HCT116 (cell line): ENCODE measurements around the gene FAM50A. TPM values are rescaled to one million over a fixed set of nuclear protein-coding genes. Genes with fewer than 3 reads are reported as not detected.

Experiments used
- ATAC-seq: fragments of 200-7000 bp; cut with Tn5 transposase; 2 replicates; pipeline ENCODE4 v1.9.1; 2020; ENCODE audit warnings: mild to moderate bottlenecking, moderate library complexity
- BruUV-seq: library from RNA; stranded (reverse); fragments of 400-500 nt; replicated peaks from 2 replicates; lab custom pipeline; 2021; lab: Mats Ljungman, UMichigan
- CTCF ChIA-PET: fragments of 300-600 bp; sonication (Branson Sonifier 250); formaldehyde crosslinking; loops from one replicate; lab custom pipeline; 2021; ENCODE audit warnings: antibody characterized with exemption; lab: Charles Lee
- POLR2A ChIA-PET: fragments of 300-600, 350-600 bp; sonication (Branson Sonifier 250); formaldehyde crosslinking; loops from one replicate; lab custom pipeline; 2021; ENCODE audit warnings: antibody characterized with exemption; lab: Charles Lee
- RAD21 ChIA-PET, 2 experiments: fragments of 300-600 bp; sonication (Branson Sonifier 250); formaldehyde crosslinking; loops; one replicate each; lab custom pipeline; 2023; ENCODE audit warnings: low total read pairs in 2 of 2; ENCODE audit not compliant: uncharacterized antibody in 2 of 2, unreplicated experiment in 2 of 2, low non-redundant PET in 1 of 2; lab: Charles Lee
- DNase-seq: peaks from one replicate; pipeline ENCODE4 v3.0.0-alpha.2; 2010; ENCODE audit warnings: low read depth, low spot score
- H2AFZ ChIP-seq: fragments of 200-600 bp; shearing (Covaris generic), sonication (generic); 2 replicates; pipeline ENCODE4 v1.6.1; 2017; ENCODE audit warnings: low read depth, mixed run types, mixed read lengths, antibody characterized with exemption, low read length; ENCODE audit not compliant: poor library complexity, severe bottlenecking
- H3K27ac ChIP-seq: 2 replicates; pipeline ENCODE4 v1.5.1; 2012; ENCODE audit warnings: low read depth, low read length
- H3K27me3 ChIP-seq: fragments of 200-600 bp; sonication (generic); 2 replicates; pipeline ENCODE4 v1.6.1; 2016; ENCODE audit warnings: mixed run types, low read length, mixed read lengths; ENCODE audit not compliant: insufficient read depth
- H3K36me3 ChIP-seq, 2 experiments: fragments of 200-500 bp in 1 of 2; fragments of 200-600 bp in 1 of 2; sonication (Bioruptor generic) in 1 of 2; sonication (generic) in 1 of 2; 2 replicates each; pipeline versions ENCODE4 v1.5.1 to v1.6.1; 2014 to 2016; ENCODE audit warnings: low read length in 2 of 2, inconsistent platforms in 1 of 2, mixed read lengths in 1 of 2, mixed run types in 1 of 2; ENCODE audit not compliant: insufficient read depth in 2 of 2, control insufficient read depth in 1 of 2
- H3K4me1 ChIP-seq, 2 experiments: fragments of 200-600 bp in 1 of 2; sonication (generic) in 1 of 2; 2 replicates each; pipeline versions ENCODE4 v1.5.1 to v1.6.1; 2012 to 2017; ENCODE audit warnings: low read length in 2 of 2, inconsistent platforms in 1 of 2, mild to moderate bottlenecking in 1 of 2, mixed read lengths in 1 of 2, mixed run types in 1 of 2, moderate library complexity in 1 of 2; ENCODE audit not compliant: insufficient read depth in 2 of 2, control insufficient read depth in 1 of 2
- H3K4me2 ChIP-seq: fragments of 200-600 bp; sonication (generic); 2 replicates; pipeline ENCODE4 v1.6.1; 2017; ENCODE audit warnings: mixed run types, low read length, mixed read lengths
- H3K4me3 ChIP-seq, 2 experiments: fragments of 200-600 bp in 1 of 2; sonication (generic) in 1 of 2; replicated peaks in 1 of 2; 2 replicates each; pipeline ENCODE4 v1.5.1; 2011 to 2016; ENCODE audit warnings: low read length in 2 of 2, control low read depth in 1 of 2, low read depth in 1 of 2, mild to moderate bottlenecking in 1 of 2, mixed read lengths in 1 of 2, mixed run types in 1 of 2
- H3K79me2 ChIP-seq: fragments of 200-600 bp; sonication (generic); 2 replicates; pipeline ENCODE4 v1.6.1; 2017; ENCODE audit warnings: mild to moderate bottlenecking, mixed run types, low read length, moderate library complexity, mixed read lengths; ENCODE audit not compliant: insufficient read depth
- H3K9ac ChIP-seq: fragments of 200-600 bp; sonication (generic); 2 replicates; pipeline ENCODE4 v1.6.1; 2016; ENCODE audit warnings: low read length, mixed read lengths
- H3K9me2 ChIP-seq: fragments of 200-600 bp; sonication (generic), shearing (Covaris generic); 2 replicates; pipeline ENCODE4 v1.6.1; 2017; ENCODE audit warnings: mixed run types, mild to moderate bottlenecking, moderate library complexity; ENCODE audit not compliant: insufficient read depth
- H3K9me3 ChIP-seq, 2 experiments: fragments of 200-500 bp in 1 of 2; fragments of 200-600 bp in 1 of 2; sonication (Bioruptor generic) in 1 of 2; sonication (generic) in 1 of 2; 2 replicates each; pipeline ENCODE4 v1.6.1; 2014 to 2017; ENCODE audit warnings: low read length in 2 of 2, mixed read lengths in 2 of 2, inconsistent platforms in 1 of 2, low read depth in 1 of 2, mild to moderate bottlenecking in 1 of 2, mixed run types in 1 of 2, moderate library complexity in 1 of 2; ENCODE audit not compliant: control insufficient read depth in 1 of 2, insufficient read depth in 1 of 2
- H4K20me1 ChIP-seq: fragments of 200-600 bp; sonication (generic), shearing (Covaris generic); 2 replicates; pipeline ENCODE4 v1.6.1; 2017; ENCODE audit warnings: mixed run types, mild to moderate bottlenecking, moderate library complexity; ENCODE audit not compliant: insufficient read depth
- CBX3 ChIP-seq: IDR thresholded peaks from 2 replicates; pipeline ENCODE4 v1.6.1; 2012; ENCODE audit warnings: low read depth
- CEBPB ChIP-seq: IDR thresholded peaks from 2 replicates; pipeline ENCODE4 v1.6.1; 2012; ENCODE audit warnings: low read depth
- EZH2 ChIP-seq: fragments of 200-600 bp; sonication (generic); IDR thresholded peaks from 2 replicates; pipeline ENCODE4 v1.6.1; 2017; ENCODE audit warnings: antibody characterized with exemption, mixed run types
- EZH2phosphoT487 ChIP-seq: fragments of 200-600 bp; IDR thresholded peaks from 2 replicates; pipeline ENCODE4 v1.6.1; 2018; ENCODE audit warnings: antibody characterized with exemption, borderline replicate concordance
- RAD21 ChIP-seq: IDR thresholded peaks from 2 replicates; pipeline ENCODE4 v1.6.1; 2012; ENCODE audit warnings: low read depth, mild to moderate bottlenecking
- SP1 ChIP-seq: IDR thresholded peaks from 2 replicates; pipeline ENCODE4 v1.6.1; 2012; ENCODE audit warnings: low read depth
- SRF ChIP-seq: IDR thresholded peaks from 2 replicates; pipeline ENCODE4 v1.6.1; 2012; ENCODE audit warnings: low read depth
- TCF7L2 ChIP-seq: IDR thresholded peaks from 2 replicates; pipeline ENCODE4 v1.7.0; 2011; ENCODE audit warnings: borderline replicate concordance, inconsistent platforms; ENCODE audit not compliant: insufficient read depth, insufficient read length; ENCODE audit errors: extremely low read depth
- YY1 ChIP-seq: IDR thresholded peaks from 2 replicates; pipeline ENCODE4 v1.6.1; 2011; ENCODE audit warnings: low read length, low read depth, moderate library complexity, mild to moderate bottlenecking; ENCODE audit not compliant: insufficient replicate concordance; ENCODE audit errors: extremely low read depth
- ZNF274 ChIP-seq: fragments of 200-500 bp; sonication (Bioruptor generic); IDR thresholded peaks from 2 replicates; pipeline ENCODE4 v1.6.1; 2014; ENCODE audit warnings: mild to moderate bottlenecking, low read depth, low read length, inconsistent platforms
- intact Hi-C: fragments of 100-400 bp; cut with micrococcal nuclease; formaldehyde crosslinking; loops from 2 replicates; pipeline ENCODE4 v1.10.0; 2022
- total RNA-seq: library from RNA; stranded (reverse); gene quantifications from one replicate; pipeline ENCODE4 v1.2.1, GENCODE V29; 2021; ENCODE audit not compliant: unreplicated experiment
- TF ChIP-seq, protein P1 (sequence below): IDR thresholded peaks from 2 replicates; pipeline ENCODE4 v1.6.1; 2012; ENCODE audit warnings: low read depth

The FAM50A gene
- total RNA-seq, 1 experiment from 2014 or later, result 46.5 TPM

DNA sequence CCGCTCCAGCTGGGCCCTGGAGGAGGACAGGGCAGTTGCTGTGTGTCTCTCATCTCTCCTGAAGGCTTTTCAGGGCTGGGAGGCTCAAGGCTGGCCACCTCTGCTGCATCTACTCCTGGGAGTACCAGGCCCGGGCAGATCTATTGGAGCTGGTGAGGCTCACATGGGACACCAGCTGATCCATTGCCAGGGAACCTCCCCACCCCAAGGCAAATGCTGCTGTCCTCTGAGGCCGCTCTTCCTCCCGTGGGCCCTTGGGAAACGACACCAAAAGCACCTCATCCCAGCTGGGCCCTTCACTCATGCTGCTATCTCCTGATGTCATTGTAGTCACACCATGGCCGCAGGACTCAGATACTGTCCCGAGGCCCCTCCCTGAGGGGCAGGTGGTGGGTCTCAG is 38.8 kb downstream of the FAM50A start:
- Histone ChIP-seq H3K9ac (no peak overlapping the region), H3K9me2 (no peaks in the 10 kb centered on the region), H3K4me2 (no peak overlapping the region), H3K9me3 (no peaks in the 10 kb centered on the region), H3K27me3 (no peaks in the 10 kb centered on the region), H3K27ac (no peak overlapping the region), H2AFZ (no peak overlapping the region), H3K4me1 (peaks cover 10 to 32% of the 10 kb centered on the region in 2 experiments), H3K79me2 (peaks cover 15% of the 10 kb centered on the region), H3K4me3 (no peak overlapping the region), H3K36me3 (peaks cover 0 to 10% of the 10 kb centered on the region in 2 experiments; a peak in 1 of 4 replicates), H4K20me1 (no peaks in the 10 kb centered on the region)
- ChIA-PET RAD21 (no interaction called here), CTCF (no interaction called here), POLR2A (interaction anchor here (0.9 kb wide), 1 partner anchor 10 kb away, joined by 3 read pairs; no protein-coding TSS in a partner anchor)
- BruUV-seq, result no TSS peak
- intact Hi-C loops, result no loop called here
- no peak for DNase-seq
- TF ChIP-seq SP1 (no peak), CEBPB (no peak), EZH2phosphoT487 (no peak), ZNF274 (no peak), SRF (no peak), YY1 (no peak), RAD21 (no peak), TCF7L2 (no peak), EZH2 (no peak), CBX3 (no peak)
- TF ChIP-seq, protein P1, sequence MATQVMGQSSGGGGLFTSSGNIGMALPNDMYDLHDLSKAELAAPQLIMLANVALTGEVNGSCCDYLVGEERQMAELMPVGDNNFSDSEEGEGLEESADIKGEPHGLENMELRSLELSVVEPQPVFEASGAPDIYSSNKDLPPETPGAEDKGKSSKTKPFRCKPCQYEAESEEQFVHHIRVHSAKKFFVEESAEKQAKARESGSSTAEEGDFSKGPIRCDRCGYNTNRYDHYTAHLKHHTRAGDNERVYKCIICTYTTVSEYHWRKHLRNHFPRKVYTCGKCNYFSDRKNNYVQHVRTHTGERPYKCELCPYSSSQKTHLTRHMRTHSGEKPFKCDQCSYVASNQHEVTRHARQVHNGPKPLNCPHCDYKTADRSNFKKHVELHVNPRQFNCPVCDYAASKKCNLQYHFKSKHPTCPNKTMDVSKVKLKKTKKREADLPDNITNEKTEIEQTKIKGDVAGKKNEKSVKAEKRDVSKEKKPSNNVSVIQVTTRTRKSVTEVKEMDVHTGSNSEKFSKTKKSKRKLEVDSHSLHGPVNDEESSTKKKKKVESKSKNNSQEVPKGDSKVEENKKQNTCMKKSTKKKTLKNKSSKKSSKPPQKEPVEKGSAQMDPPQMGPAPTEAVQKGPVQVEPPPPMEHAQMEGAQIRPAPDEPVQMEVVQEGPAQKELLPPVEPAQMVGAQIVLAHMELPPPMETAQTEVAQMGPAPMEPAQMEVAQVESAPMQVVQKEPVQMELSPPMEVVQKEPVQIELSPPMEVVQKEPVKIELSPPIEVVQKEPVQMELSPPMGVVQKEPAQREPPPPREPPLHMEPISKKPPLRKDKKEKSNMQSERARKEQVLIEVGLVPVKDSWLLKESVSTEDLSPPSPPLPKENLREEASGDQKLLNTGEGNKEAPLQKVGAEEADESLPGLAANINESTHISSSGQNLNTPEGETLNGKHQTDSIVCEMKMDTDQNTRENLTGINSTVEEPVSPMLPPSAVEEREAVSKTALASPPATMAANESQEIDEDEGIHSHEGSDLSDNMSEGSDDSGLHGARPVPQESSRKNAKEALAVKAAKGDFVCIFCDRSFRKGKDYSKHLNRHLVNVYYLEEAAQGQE, result no peak
- no peak for ATAC-seq
